Progenitor cell of endocrine pancreas (in vitro differentiated cells): ENCODE data around the gene RNU2-63P. TPM values are rescaled to one million over a fixed set of nuclear protein-coding genes. Genes with fewer than 3 reads are reported as not detected.
A peak's percentile ranks its signal among the peaks of the same experiment; 100 is the strongest.

Experiments used
- DNase-seq: peaks from one replicate; pipeline ENCODE4 v3.0.0; 2021; ENCODE audit warnings: low spot score; ENCODE audit not compliant: unreplicated experiment
- H3K27ac Mint-ChIP-seq: 2 replicates; pipeline ENCODE4 v1.8.0; 2021; ENCODE audit warnings: mild to moderate bottlenecking, moderate library complexity, mixed read lengths
- H3K27me3 Mint-ChIP-seq: 2 replicates; pipeline ENCODE4 v1.8.0; 2021; ENCODE audit warnings: mixed read lengths
- H3K36me3 Mint-ChIP-seq: 2 replicates; pipeline ENCODE4 v1.8.0; 2022; ENCODE audit warnings: mixed read lengths; ENCODE audit not compliant: insufficient read depth
- H3K4me1 Mint-ChIP-seq: 2 replicates; pipeline ENCODE4 v1.8.0; 2021; ENCODE audit warnings: low read depth, mixed read lengths
- H3K4me3 Mint-ChIP-seq: 2 replicates; pipeline ENCODE4 v1.8.0; 2021; ENCODE audit warnings: low read depth, mild to moderate bottlenecking, moderate library complexity, mixed read lengths
- H3K9me3 Mint-ChIP-seq: 2 replicates; pipeline ENCODE4 v1.8.0; 2021; ENCODE audit warnings: low read depth, mixed read lengths
- total RNA-seq: library from RNA; stranded (reverse); gene quantifications from 2 replicates; pipeline ENCODE4 v1.2.1, GENCODE V29; 2021
- TF ChIP-seq, protein P1 (sequence below): fragments of 200-600 bp; sonication (generic); IDR thresholded peaks from one replicate; pipeline ENCODE4 v1.5.0; 2021; ENCODE audit warnings: antibody characterized with exemption, mild to moderate bottlenecking; ENCODE audit not compliant: unreplicated experiment

RNU2-63P gene
- total RNA-seq, 1 donor from 2014 or later: 2.8 TPM

DNA sequence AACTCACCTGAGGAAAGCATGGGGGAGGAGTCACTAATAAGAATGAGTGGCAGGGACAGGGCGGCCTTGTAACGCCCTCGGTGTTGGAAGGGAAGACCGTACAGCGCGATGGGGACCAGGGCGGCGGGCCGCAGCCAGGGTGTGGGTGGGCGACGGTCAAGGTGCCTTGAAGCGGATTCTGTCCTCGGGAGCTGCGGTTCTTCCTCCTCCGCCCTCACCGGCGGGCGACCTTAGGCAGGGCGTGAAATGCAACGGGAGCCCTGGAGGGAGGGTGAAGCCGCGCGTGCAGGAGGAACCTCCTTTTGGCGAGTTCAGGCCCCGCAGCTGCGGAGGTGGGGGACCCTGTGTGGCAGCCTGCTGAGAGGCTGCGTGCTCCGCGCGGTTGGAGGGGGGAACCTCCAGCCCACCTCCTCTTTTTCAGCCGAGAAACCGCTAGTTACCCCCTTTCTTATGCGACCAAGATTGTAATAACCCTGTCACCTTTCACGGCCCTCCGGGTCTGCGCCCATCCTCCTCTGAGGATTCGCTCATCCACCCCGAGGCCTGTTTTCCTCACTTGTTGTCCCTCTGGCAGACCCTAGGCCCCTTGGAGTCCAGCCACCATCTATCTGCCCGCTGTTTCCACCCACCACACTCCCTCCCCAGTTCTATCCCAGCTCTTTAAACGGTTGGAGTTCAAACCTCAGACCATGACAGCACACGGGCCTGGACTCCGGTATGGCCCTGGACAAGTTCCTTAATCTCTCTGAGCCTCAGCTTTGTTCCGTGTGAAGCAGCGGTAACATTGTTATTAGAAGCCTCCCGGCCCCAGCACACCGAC lies 823 bp upstream of the RNU2-63P start:
- peaks cover 8% of the 10 kb centered on the region for H3K4me1 Mint-ChIP-seq
- peak overlapping the region; percentile 95 for H3K4me3 Mint-ChIP-seq
- peak; percentile 33 for DNase-seq
- no peaks in the 10 kb centered on the region for H3K9me3 Mint-ChIP-seq
- TF ChIP-seq, protein P1, sequence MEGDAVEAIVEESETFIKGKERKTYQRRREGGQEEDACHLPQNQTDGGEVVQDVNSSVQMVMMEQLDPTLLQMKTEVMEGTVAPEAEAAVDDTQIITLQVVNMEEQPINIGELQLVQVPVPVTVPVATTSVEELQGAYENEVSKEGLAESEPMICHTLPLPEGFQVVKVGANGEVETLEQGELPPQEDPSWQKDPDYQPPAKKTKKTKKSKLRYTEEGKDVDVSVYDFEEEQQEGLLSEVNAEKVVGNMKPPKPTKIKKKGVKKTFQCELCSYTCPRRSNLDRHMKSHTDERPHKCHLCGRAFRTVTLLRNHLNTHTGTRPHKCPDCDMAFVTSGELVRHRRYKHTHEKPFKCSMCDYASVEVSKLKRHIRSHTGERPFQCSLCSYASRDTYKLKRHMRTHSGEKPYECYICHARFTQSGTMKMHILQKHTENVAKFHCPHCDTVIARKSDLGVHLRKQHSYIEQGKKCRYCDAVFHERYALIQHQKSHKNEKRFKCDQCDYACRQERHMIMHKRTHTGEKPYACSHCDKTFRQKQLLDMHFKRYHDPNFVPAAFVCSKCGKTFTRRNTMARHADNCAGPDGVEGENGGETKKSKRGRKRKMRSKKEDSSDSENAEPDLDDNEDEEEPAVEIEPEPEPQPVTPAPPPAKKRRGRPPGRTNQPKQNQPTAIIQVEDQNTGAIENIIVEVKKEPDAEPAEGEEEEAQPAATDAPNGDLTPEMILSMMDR: peak; percentile 6
- H3K27me3 Mint-ChIP-seq: peaks cover 5% of the 10 kb centered on the region
- H3K36me3 Mint-ChIP-seq: no peaks in the 10 kb centered on the region
- H3K27ac Mint-ChIP-seq: peak overlapping the region; percentile 100

- Mint-ChIP-seq H3K27ac (no peak overlapping the region), H3K4me3 (no peak overlapping the region), H3K36me3 (no peaks in the 10 kb centered on the region), H3K4me1 (peaks cover 5% of the 10 kb centered on the region), H3K27me3 (no peaks in the 10 kb centered on the region), H3K9me3 (peaks cover 4% of the 10 kb centered on the region)
- no peak for DNase-seq
- TF ChIP-seq, protein P1: no peak
Observed at GRCh38 chr2:88011011-88011410, 5.3 kb downstream of the RNU2-63P start.

DNA sequence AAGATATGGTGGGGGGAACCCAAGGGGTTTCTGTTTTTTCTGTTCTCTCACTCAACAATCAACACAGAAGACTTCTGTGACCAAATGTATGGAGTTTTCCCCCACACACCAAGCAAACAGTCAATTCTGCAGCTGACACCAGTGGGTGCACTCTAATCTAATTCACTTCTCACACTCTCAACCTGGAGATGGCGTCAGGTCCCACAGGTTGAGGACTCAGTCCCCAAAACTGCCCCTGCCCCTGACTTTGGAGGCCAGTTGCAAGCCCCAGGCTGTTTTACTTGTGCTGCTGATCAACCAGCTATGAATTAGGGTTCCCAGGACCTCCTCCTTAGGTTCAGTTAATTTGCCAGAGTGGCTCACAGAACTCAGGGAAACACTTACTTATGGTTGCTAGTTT lies 6.2 kb downstream of the RNU2-63P start:
- peaks cover 5% of the 10 kb centered on the region for H3K4me1 Mint-ChIP-seq
- no peak for DNase-seq
- no peak overlapping the region for H3K4me3 Mint-ChIP-seq

GRCh38 chr2:88006912-88007439 lies 9.4 kb downstream of the RNU2-63P start:
- Mint-ChIP-seq H3K4me3 (no peak overlapping the region), H3K4me1 (peaks cover 5% of the 10 kb centered on the region), H3K36me3 (no peaks in the 10 kb centered on the region), H3K27ac (no peak overlapping the region), H3K9me3 (peaks cover 4% of the 10 kb centered on the region), H3K27me3 (peaks cover 8% of the 10 kb centered on the region)
- no peak for DNase-seq
- TF ChIP-seq, protein P1: no peak

More for the DNA sequence above, 6.2 kb downstream of the RNU2-63P start:
- TF ChIP-seq, protein P1: no peak
- H3K9me3 Mint-ChIP-seq: peaks cover 4% of the 10 kb centered on the region
- H3K36me3 Mint-ChIP-seq: no peaks in the 10 kb centered on the region
- H3K27me3 Mint-ChIP-seq: no peaks in the 10 kb centered on the region
- no peak overlapping the region for H3K27ac Mint-ChIP-seq

GRCh38 chr2:88005776-88006175 lies 10.6 kb downstream of the RNU2-63P start:
- no peak for DNase-seq
- no peak overlapping the region for H3K4me3 Mint-ChIP-seq
- peaks cover 4% of the 10 kb centered on the region for H3K9me3 Mint-ChIP-seq
- H3K27ac Mint-ChIP-seq: peak overlapping the region; percentile 49
- H3K4me1 Mint-ChIP-seq: peaks cover 5% of the 10 kb centered on the region
- peaks cover 8% of the 10 kb centered on the region for H3K27me3 Mint-ChIP-seq
- no peaks in the 10 kb centered on the region for H3K36me3 Mint-ChIP-seq
- TF ChIP-seq, protein P1: no peak
